ENCODE data around the gene OMP.

Gene OMP

DNA sequence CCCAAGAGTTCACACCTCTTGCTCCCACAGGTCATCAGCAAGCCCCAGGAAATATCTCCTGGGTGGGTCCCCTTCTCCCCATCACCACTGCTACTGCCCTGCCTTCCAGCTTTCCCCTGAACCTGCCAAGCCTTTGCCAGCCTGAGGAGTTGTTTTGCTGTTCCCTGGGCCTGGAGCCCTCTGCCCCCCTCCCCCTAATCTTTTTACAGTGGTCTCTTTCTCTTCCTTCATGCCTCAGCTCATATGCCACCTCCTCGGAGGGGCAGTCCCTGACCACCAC is 44.3 kb downstream of the OMP start:
- in situ Hi-C loops (cut with MboI; ENCODE audit: low pct_unique_long_range_greater_than_20kb, low sequenced_read_pairs, unreplicated experiment), result no loop called here

DNA sequence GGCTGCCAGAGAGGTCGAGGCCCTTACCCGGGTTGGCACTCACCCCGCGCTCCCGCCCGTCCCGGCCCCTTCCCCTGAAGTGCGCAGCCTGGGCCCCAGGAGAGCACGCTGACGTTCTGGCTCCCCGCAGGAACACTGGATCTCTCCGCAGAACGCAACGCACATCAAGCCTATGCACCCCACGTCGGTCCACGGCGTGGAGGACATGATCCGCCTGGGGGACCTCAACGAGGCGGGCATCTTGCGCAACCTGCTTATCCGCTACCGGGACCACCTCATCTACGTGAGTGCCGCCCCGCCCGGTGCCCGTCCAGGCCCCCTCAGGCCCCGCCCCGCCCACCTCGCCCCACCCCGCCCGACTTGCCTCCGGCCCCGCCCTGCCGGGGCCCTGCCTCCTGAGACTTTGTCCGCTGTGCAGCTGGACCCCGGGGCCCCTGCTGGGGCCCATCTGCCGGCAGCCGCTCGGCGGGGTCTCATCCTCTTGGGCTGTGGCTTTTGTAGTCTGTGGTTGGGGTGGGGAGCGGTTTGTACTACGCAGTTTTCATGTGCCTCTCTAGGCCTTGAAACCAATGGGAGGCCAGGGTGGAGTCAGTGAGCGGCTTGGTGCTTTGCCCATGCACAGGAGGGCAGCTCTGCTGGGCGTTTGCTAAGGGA is 45.2 kb downstream of the OMP start:
- DNase-seq (ENCODE audit: low spot score), result no peak
- TF ChIP-seq, protein P1, sequence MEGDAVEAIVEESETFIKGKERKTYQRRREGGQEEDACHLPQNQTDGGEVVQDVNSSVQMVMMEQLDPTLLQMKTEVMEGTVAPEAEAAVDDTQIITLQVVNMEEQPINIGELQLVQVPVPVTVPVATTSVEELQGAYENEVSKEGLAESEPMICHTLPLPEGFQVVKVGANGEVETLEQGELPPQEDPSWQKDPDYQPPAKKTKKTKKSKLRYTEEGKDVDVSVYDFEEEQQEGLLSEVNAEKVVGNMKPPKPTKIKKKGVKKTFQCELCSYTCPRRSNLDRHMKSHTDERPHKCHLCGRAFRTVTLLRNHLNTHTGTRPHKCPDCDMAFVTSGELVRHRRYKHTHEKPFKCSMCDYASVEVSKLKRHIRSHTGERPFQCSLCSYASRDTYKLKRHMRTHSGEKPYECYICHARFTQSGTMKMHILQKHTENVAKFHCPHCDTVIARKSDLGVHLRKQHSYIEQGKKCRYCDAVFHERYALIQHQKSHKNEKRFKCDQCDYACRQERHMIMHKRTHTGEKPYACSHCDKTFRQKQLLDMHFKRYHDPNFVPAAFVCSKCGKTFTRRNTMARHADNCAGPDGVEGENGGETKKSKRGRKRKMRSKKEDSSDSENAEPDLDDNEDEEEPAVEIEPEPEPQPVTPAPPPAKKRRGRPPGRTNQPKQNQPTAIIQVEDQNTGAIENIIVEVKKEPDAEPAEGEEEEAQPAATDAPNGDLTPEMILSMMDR (IDR thresholded peaks at IDR 0.05; ENCODE audit: extremely low read depth, insufficient read depth, missing control alignments), result no peak
- in situ Hi-C loops (cut with MboI; ENCODE audit: low pct_unique_long_range_greater_than_20kb, low sequenced_read_pairs, unreplicated experiment), result no loop called here

More for the DNA sequence above, 44.3 kb downstream of the OMP start:
- DNase-seq (ENCODE audit: low spot score), result no peak
- TF ChIP-seq, protein P1 (IDR thresholded peaks at IDR 0.05; ENCODE audit: extremely low read depth, insufficient read depth, missing control alignments), result no peak

DNA sequence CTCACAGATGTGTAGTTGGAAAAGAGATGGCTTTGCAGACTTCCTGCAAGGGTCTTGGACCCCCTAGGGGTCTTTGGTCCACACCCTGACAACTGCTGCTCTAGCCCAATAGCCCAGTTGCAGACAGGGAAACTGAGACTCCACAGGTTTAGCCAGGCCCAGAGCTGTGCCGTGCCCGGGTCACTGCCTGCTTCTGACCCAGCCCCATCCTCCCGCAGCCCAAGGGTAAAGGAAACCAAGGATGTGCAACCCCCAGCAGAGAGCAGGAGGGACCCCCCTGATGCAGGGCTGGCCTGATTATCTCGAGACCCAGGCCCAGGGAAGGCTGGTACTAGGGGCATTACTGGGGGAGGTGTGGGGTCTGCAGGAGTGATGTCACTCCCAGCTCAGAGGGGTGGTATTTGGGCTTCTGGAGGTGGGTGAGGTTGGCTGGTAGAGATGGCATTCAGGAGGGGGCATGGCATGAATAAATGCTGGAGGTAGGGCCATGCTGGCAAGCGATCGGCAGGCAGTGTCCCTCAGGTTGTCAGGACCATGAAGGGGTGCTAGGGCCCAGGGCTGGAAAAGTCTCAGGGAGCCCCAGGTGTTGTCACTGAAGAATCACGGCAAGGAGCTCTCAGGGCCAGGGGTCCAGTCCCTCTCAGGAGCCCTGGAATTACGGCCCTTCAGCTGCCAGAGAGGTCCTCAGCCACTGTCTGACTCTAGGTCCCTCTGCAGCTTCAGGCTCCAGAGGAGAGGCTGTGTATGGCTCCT is 46.5 kb downstream of the OMP start:
- TF ChIP-seq, protein P1 (IDR thresholded peaks at IDR 0.05; ENCODE audit: extremely low read depth, insufficient read depth, missing control alignments), result no peak
- in situ Hi-C loops (cut with MboI; ENCODE audit: low pct_unique_long_range_greater_than_20kb, low sequenced_read_pairs, unreplicated experiment), result no loop called here
- DNase-seq (ENCODE audit: low spot score), result no peak

DNA sequence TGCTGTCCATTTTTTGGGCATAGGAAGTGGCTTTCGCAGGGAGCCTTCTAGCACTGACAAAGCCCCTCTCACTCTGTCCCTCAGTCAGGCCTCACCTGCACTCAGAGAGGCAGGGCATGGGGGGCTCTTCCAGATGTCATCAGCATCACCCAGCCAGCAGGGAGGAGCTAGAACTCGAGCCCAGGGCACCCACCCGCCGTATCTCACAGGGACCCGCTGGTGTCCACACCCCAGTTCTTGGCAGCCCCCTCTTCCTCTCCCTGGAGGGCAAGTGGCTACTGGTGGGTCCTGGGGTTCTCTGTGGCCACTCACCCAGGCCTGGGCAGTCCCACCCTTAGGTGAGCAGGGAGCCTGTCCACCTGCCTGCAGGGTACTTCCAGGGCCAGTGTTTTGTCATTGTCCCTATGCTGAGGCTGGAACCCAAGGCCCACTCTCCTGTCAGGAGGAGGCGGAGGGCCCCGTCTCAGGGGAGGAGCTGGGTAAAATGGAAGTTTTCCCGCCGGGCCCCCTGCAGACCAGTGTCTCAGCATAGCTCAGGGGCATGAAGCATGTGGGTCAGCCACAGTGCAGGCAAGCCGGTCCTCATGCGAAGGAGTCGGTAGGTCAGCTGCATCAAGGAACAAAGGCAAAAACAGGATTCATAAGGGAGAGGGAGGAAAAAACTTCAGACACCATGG is 47.2 kb downstream of the OMP start:
- no peak for DNase-seq (ENCODE audit: low spot score)
- TF ChIP-seq, protein P1 (IDR thresholded peaks at IDR 0.05; ENCODE audit: extremely low read depth, insufficient read depth, missing control alignments), result no peak
- in situ Hi-C loops (cut with MboI; ENCODE audit: low pct_unique_long_range_greater_than_20kb, low sequenced_read_pairs, unreplicated experiment), result no loop called here

DNA sequence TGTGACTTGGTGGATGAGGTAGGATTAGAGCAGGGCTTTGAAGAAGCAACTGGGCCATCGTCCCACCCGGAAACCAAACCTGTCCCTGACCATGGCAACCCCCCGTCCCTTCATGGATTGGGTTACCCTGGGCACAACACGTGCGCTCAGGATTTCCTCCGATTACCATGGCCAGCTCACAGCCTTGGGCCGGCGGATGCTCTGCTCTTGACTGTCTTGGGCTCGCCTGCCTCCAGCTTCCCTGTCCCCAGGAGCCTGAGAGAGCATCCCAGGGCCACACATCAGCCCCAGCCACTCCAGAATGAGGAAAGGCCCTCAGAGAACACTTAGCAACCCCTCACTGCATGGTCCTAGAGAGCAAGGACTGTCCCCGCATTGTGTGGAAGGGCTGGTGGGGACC is 48.2 kb downstream of the OMP start:
- in situ Hi-C loops (cut with MboI; ENCODE audit: low pct_unique_long_range_greater_than_20kb, low sequenced_read_pairs, unreplicated experiment), result no loop called here

DNA sequence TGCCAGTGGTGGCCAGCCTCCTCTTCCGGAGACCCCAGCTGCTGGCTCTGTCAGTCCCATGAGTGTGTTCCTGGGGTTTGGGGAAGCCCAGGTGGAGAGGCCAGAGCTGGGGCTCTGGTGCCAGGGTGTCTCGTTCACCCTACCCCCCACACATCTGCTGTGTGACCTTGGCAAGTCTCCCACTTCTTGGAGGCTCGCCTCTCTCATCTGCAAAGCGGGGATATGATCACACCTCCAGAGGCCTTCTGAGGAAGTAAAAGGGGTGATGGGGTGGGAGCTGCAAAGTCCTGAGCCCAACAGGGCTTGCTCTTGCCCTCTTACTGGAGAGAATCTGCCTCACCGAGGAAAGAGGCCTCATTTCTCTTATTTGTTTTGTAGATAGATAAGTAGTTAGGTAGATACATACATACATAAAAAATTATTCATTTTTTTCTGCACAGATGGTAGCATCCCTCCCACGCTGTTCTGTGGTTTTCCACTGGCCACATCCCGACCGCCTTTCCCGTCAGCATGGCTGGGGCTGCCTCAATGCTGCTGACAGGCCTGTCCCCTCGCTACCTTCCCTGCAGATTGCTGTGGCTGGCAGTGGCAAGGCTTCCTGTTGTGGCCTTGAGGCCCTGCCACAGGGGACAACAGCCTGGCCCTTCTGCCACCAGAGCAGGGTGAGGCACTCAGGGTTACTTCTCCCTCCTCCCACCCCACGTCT is 49.3 kb downstream of the OMP start:
- TF ChIP-seq, protein P1 (IDR thresholded peaks at IDR 0.05; ENCODE audit: extremely low read depth, insufficient read depth, missing control alignments), result no peak
- no peak for DNase-seq (ENCODE audit: low spot score)
- in situ Hi-C loops (cut with MboI; ENCODE audit: low pct_unique_long_range_greater_than_20kb, low sequenced_read_pairs, unreplicated experiment), result no loop called here

More for the DNA sequence above, 48.2 kb downstream of the OMP start:
- DNase-seq (ENCODE audit: low spot score), result no peak
- TF ChIP-seq, protein P1 (IDR thresholded peaks at IDR 0.05; ENCODE audit: extremely low read depth, insufficient read depth, missing control alignments), result no peak

Measured in GM13977 (cell line).